Erythroblast (primary cell): ENCODE measurements around the gene IFNA10.
"Not testable (repeated sequence)": the region's sequence is repeated elsewhere in the genome, so short reads cannot be mapped to it uniquely, and the experiment has no call there.

Experiments used
- GATA1 ChIP-seq: IDR thresholded peaks from 2 replicates; pipeline ENCODE4 v1.6.1; 2011; ENCODE audit warnings: low read depth, mild to moderate bottlenecking, control low read depth, low read length, moderate library complexity
- POLR2A ChIP-seq: IDR thresholded peaks from 2 replicates; pipeline ENCODE4 v1.6.1; 2011; ENCODE audit warnings: mild to moderate bottlenecking, low read length

GRCh38 chr9:21210782-21211181 is 3.8 kb upstream of the IFNA10 start:
- TF ChIP-seq POLR2A, GATA1: not testable (repeated sequence)
